Measurements from ENCODE around the gene KCNG1. TPM values are rescaled to one million over a fixed set of nuclear protein-coding genes. Genes with fewer than 3 reads are reported as not detected.
A peak's percentile ranks its signal among the peaks of the same experiment; 100 is the strongest.

KCNG1 gene
- total RNA-seq, 1 donor: 3.0 TPM

- H3K4me3 ChIP-seq (ENCODE audit: low read depth, low read length): no peak overlapping the region
- DNase-seq (ENCODE audit: low read depth): no peak
- TF ChIP-seq CTCF (IDR thresholded peaks at IDR 0.05; ENCODE audit: insufficient read depth, low read length): no peak
These were observed 9.2 kb downstream of the KCNG1 start for GRCh38 chr20:51013577-51014330.

DNA sequence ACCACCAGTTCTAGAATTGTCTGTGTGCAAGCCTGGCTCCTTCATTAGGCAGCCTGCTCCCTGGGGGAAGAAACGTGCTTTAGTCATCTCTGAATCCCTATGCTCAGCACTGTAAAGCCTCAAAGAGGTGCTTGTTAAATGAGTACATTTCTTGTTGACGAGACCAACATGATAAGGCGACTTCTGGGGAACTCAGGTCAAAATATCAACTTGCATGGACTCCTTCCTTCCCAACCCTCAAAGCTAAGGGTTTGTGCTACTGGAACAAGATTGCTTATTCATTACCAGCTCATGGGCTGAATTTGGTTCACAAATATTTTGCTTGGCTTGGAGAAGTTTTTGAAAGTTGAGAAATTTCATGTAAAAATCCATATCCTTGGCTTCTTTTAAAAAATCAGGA is 10.6 kb downstream of the KCNG1 start:
- peak; percentile 19 for DNase-seq (ENCODE audit: low read depth)
- no peak overlapping the region for H3K4me3 ChIP-seq (ENCODE audit: low read depth, low read length)
- no peak for TF ChIP-seq CTCF (IDR thresholded peaks at IDR 0.05; ENCODE audit: insufficient read depth, low read length)

DNA sequence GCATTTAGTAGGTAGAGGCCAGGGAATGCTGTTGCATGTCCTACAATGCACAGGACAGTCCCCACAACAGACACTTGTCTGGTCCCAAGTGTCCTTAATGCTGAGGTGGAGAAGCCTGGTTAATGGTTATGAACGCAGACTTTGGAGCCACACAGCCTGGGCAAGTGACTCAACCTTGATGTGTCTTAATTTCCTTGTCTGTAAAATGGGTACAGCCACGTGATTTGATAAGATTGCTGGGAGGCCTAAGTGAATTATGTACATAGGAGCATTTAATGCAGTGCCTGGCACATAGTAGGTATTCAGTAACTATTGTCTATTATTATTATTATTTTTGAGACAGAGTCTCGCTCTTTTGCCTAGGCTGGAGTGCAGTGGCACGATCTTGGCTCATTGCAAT is 11.4 kb downstream of the KCNG1 start:
- H3K4me3 ChIP-seq (ENCODE audit: low read depth, low read length): no peak overlapping the region
- no peak for DNase-seq (ENCODE audit: low read depth)
- TF ChIP-seq CTCF (IDR thresholded peaks at IDR 0.05; ENCODE audit: insufficient read depth, low read length): no peak

DNA sequence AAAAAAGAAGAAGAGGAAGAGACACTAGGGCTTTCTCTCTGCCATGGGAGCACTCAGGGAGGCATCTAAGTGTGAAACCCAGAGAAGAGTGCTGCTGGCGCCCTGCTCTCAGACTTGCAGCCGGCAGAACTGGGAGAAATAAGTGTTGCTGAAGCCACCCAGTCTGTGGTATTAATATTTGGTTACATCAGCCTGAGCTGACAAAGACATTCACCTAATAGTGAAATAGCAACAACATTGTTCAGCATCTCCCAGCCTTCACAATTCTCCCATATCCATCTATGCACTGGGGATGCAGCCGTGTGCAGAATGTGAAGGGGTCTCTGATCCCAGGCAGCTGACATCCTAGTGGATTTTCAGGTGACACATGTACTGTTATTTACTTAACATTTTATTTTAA is 12.0 kb downstream of the KCNG1 start:
- DNase-seq (ENCODE audit: low read depth): no peak
- no peak for TF ChIP-seq CTCF (IDR thresholded peaks at IDR 0.05; ENCODE audit: insufficient read depth, low read length)
- H3K4me3 ChIP-seq (ENCODE audit: low read depth, low read length): no peak overlapping the region

DNA sequence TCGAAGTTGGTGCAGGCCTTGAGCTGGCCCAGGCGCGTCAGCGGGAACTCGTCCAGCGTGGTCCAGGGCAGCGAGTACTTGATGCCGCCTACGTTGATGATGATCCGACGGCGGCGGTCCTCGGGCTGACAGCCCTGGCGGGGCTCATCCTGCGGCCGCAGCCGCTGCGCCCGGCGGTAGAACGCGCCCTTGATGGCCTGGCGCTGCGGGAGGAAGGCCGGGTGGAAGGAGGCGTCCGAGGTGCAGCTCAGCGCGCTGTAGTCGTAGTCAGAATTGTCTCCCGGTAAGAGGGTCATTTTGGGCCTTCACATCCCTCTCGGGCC is 12.9 kb downstream of the KCNG1 start:
- no peak for DNase-seq (ENCODE audit: low read depth)
- no peak overlapping the region for H3K4me3 ChIP-seq (ENCODE audit: low read depth, low read length)
- TF ChIP-seq CTCF (IDR thresholded peaks at IDR 0.05; ENCODE audit: insufficient read depth, low read length): no peak

GRCh38 chr20:51009303-51010042 is 13.4 kb downstream of the KCNG1 start:
- no peak for DNase-seq (ENCODE audit: low read depth)
- no peak overlapping the region for H3K4me3 ChIP-seq (ENCODE audit: low read depth, low read length)
- no peak for TF ChIP-seq CTCF (IDR thresholded peaks at IDR 0.05; ENCODE audit: insufficient read depth, low read length)
